HUES6 (cell line): ENCODE measurements around the gene SPATA18.
A peak's percentile ranks its signal among the peaks of the same experiment; 100 is the strongest.

Experiments
- H3K27ac ChIP-seq: 2 replicates; pipeline ENCODE4 v1.7.0; 2013; ENCODE audit warnings: low read depth, mild to moderate bottlenecking, low read length, inconsistent platforms
- H3K27me3 ChIP-seq: 2 replicates; pipeline ENCODE4 v1.6.1; 2013; ENCODE audit warnings: low read length; ENCODE audit not compliant: control insufficient read depth, insufficient read depth
- H3K36me3 ChIP-seq: 2 replicates; pipeline ENCODE4 v1.6.1; 2013; ENCODE audit warnings: low read length; ENCODE audit not compliant: control insufficient read depth, insufficient read depth
- H3K4me1 ChIP-seq: 2 replicates; pipeline ENCODE4 v1.6.1; 2013; ENCODE audit warnings: low read length; ENCODE audit not compliant: control insufficient read depth, insufficient read depth
- H3K4me3 ChIP-seq: 2 replicates; pipeline ENCODE4 v1.5.1; 2013; ENCODE audit warnings: low read depth, low read length
- H3K9ac ChIP-seq: one replicate; pipeline ENCODE4 v1.6.1; 2013; ENCODE audit warnings: mild to moderate bottlenecking, low read length
- H3K9me3 ChIP-seq: 2 replicates; pipeline ENCODE4 v1.6.1; 2013; ENCODE audit warnings: low read depth, low read length; ENCODE audit not compliant: control insufficient read depth, insufficient read depth

Gene SPATA18

GRCh38 chr4:52051213-52051614, at the start of gene SPATA18:
Gene SPATA18, plus strand, starts transcription at chr4:52051304. Its CDS starts 401 bp downstream, at chr4:52051705.
- H3K27ac ChIP-seq, result no peak within 1 kb of the TSS
- H3K4me1 ChIP-seq, result no peaks in the 10 kb centered on the region; the same call in 1 of the 2 replicates
- H3K9me3 ChIP-seq, result peaks cover 11% of the 10 kb centered on the region
- no peaks in the 10 kb centered on the region for H3K36me3 ChIP-seq
- H3K4me3 ChIP-seq, result peak within 1 kb of the TSS; percentile 74
- H3K27me3 ChIP-seq, result peaks cover 12% of the 10 kb centered on the region; the same call in 1 of the 2 replicates
- no peak within 1 kb of the TSS for H3K9ac ChIP-seq

- no peaks in the 10 kb centered on the region for H3K9me3 ChIP-seq
- no peaks in the 10 kb centered on the region for H3K4me1 ChIP-seq
- H3K4me3 ChIP-seq, result no peak overlapping the region
- no peak overlapping the region for H3K27ac ChIP-seq
- no peaks in the 10 kb centered on the region for H3K36me3 ChIP-seq
- H3K9ac ChIP-seq, result no peak overlapping the region
- H3K27me3 ChIP-seq, result no peaks in the 10 kb centered on the region
These were observed 49.5 kb upstream of the SPATA18 start for GRCh38 chr4:52001616-52002015.

- H3K9me3 ChIP-seq, result no peaks in the 10 kb centered on the region
- H3K27ac ChIP-seq, result no peak overlapping the region
- H3K4me1 ChIP-seq, result no peaks in the 10 kb centered on the region
- H3K27me3 ChIP-seq, result no peaks in the 10 kb centered on the region
- H3K36me3 ChIP-seq, result no peaks in the 10 kb centered on the region
- H3K9ac ChIP-seq, result no peak overlapping the region
- H3K4me3 ChIP-seq, result no peak overlapping the region
These were observed 46.7 kb upstream of the SPATA18 start for GRCh38 chr4:52004414-52004813.

- Histone ChIP-seq H3K27me3 (no peaks in the 10 kb centered on the region), H3K27ac (no peak overlapping the region), H3K9ac (no peak overlapping the region), H3K4me1 (no peaks in the 10 kb centered on the region), H3K9me3 (no peaks in the 10 kb centered on the region), H3K36me3 (no peaks in the 10 kb centered on the region), H3K4me3 (no peak overlapping the region)
These were observed 45.4 kb upstream of the SPATA18 start for GRCh38 chr4:52005604-52006273.

GRCh38 chr4:52006887-52007286, 44.2 kb upstream of the SPATA18 start:
- H3K27ac ChIP-seq, result no peak overlapping the region
- H3K9me3 ChIP-seq, result no peaks in the 10 kb centered on the region
- H3K4me3 ChIP-seq, result no peak overlapping the region
- no peaks in the 10 kb centered on the region for H3K36me3 ChIP-seq
- H3K9ac ChIP-seq, result no peak overlapping the region
- no peaks in the 10 kb centered on the region for H3K27me3 ChIP-seq
- no peaks in the 10 kb centered on the region for H3K4me1 ChIP-seq

GRCh38 chr4:52010986-52011385, 40.1 kb upstream of the SPATA18 start:
- H3K4me1 ChIP-seq, result no peaks in the 10 kb centered on the region
- no peak overlapping the region for H3K27ac ChIP-seq
- H3K27me3 ChIP-seq, result no peaks in the 10 kb centered on the region
- H3K36me3 ChIP-seq, result no peaks in the 10 kb centered on the region
- no peak overlapping the region for H3K9ac ChIP-seq
- H3K9me3 ChIP-seq, result no peaks in the 10 kb centered on the region
- H3K4me3 ChIP-seq, result no peak overlapping the region

- H3K9me3 ChIP-seq, result no peaks in the 10 kb centered on the region
- H3K4me3 ChIP-seq, result no peak overlapping the region
- no peaks in the 10 kb centered on the region for H3K4me1 ChIP-seq
- H3K36me3 ChIP-seq, result no peaks in the 10 kb centered on the region
- H3K9ac ChIP-seq, result no peak overlapping the region
- no peaks in the 10 kb centered on the region for H3K27me3 ChIP-seq
- no peak overlapping the region for H3K27ac ChIP-seq
These were observed 38.5 kb upstream of the SPATA18 start for GRCh38 chr4:52012651-52013050.

- Histone ChIP-seq H3K27ac (no peak overlapping the region), H3K4me3 (no peak overlapping the region), H3K9ac (no peak overlapping the region), H3K36me3 (no peaks in the 10 kb centered on the region), H3K4me1 (no peaks in the 10 kb centered on the region), H3K27me3 (no peaks in the 10 kb centered on the region), H3K9me3 (no peaks in the 10 kb centered on the region)
These were observed 36.2 kb upstream of the SPATA18 start for GRCh38 chr4:52014903-52015302.

GRCh38 chr4:52015366-52015765, 35.7 kb upstream of the SPATA18 start:
- Histone ChIP-seq H3K4me3 (no peak overlapping the region), H3K27me3 (no peaks in the 10 kb centered on the region)

GRCh38 chr4:52016981-52017380, 34.1 kb upstream of the SPATA18 start:
- Histone ChIP-seq H3K4me1 (no peaks in the 10 kb centered on the region), H3K9ac (no peak overlapping the region), H3K27me3 (no peaks in the 10 kb centered on the region), H3K27ac (no peak overlapping the region), H3K36me3 (peaks cover 3% of the 10 kb centered on the region; the same call in 1 of the 2 replicates), H3K4me3 (no peak overlapping the region), H3K9me3 (no peaks in the 10 kb centered on the region)

More at GRCh38 chr4:52015366-52015765, 35.7 kb upstream of the SPATA18 start:
- Histone ChIP-seq H3K36me3 (peaks cover 3% of the 10 kb centered on the region; the same call in 1 of the 2 replicates), H3K27ac (no peak overlapping the region), H3K4me1 (no peaks in the 10 kb centered on the region), H3K9me3 (no peaks in the 10 kb centered on the region), H3K9ac (no peak overlapping the region)

GRCh38 chr4:52017814-52018213, 33.3 kb upstream of the SPATA18 start:
- H3K27ac ChIP-seq, result no peak overlapping the region
- no peaks in the 10 kb centered on the region for H3K27me3 ChIP-seq
- no peaks in the 10 kb centered on the region for H3K9me3 ChIP-seq
- peaks cover 10% of the 10 kb centered on the region for H3K36me3 ChIP-seq
- no peak overlapping the region for H3K4me3 ChIP-seq
- no peak overlapping the region for H3K9ac ChIP-seq
- H3K4me1 ChIP-seq, result no peaks in the 10 kb centered on the region
